Peyer's patch (tissue), 4 donors: Measurements from ENCODE around the gene HRH3. TPM values are rescaled to one million over a fixed set of nuclear protein-coding genes. Genes with fewer than 3 reads are reported as not detected.

Experiments
- DNase-seq, 3 donors: peaks; one replicate each; pipeline ENCODE4 v3.0.0-alpha.2; 2017 to 2019
- H3K27ac ChIP-seq, 4 donors: fragments of 200-600 bp; sonication (generic); one replicate each; pipeline ENCODE4 v1.5.1; 2016 to 2019
- H3K27me3 ChIP-seq, 2 donors: fragments of 200-600 bp; sonication (generic); one replicate each; pipeline ENCODE4 v1.5.1; 2019
- H3K36me3 ChIP-seq, 3 donors: fragments of 200-600 bp; sonication (generic); one replicate each; pipeline ENCODE4 v1.5.1; 2016 to 2019
- H3K4me1 ChIP-seq, 4 donors: fragments of 200-600 bp; sonication (generic); one replicate each; pipeline ENCODE4 v1.5.1; 2016 to 2019
- H3K4me3 ChIP-seq, 4 donors: fragments of 200-600 bp; sonication (generic); 1 replicate in 3 of 4; 2 replicates in 1 of 4; pipeline ENCODE4 v1.5.1; 2016 to 2019; ENCODE audit warnings: mild to moderate bottlenecking in 1 of 4
- H3K9me3 ChIP-seq, 4 donors: fragments of 200-600 bp; sonication (generic); one replicate each; pipeline ENCODE4 v1.5.1; 2016 to 2019; ENCODE audit warnings: mild to moderate bottlenecking in 1 of 4
- POLR2A ChIP-seq, 2 donors: fragments of 450-650 bp; IDR thresholded peaks; one replicate each; pipeline ENCODE4 v1.5.1; 2017; ENCODE audit warnings: antibody characterized with exemption in 2 of 2, mild to moderate bottlenecking in 2 of 2, moderate library complexity in 2 of 2
- total RNA-seq, 4 donors: library from RNA; depleted of rRNA; stranded (reverse); fragments of >200 nt; gene quantifications; one replicate each; pipeline ENCODE4 v1.1.0, GENCODE V29; 2016
- TF ChIP-seq, protein P1 (sequence below), 6 experiments: fragments of 450-650 bp in 4 of 6; fragments of 200-600 bp in 2 of 6; sonication (generic) in 1 of 6; IDR thresholded peaks; one replicate each; pipeline ENCODE4 v1.5.1; 2017 to 2019; ENCODE audit warnings: antibody characterized with exemption in 6 of 6, mild to moderate bottlenecking in 3 of 6, moderate library complexity in 1 of 6

Gene HRH3
- total RNA-seq, 4 donors from 2014 or later, result 0.27 TPM; not detected in 3

DNA sequence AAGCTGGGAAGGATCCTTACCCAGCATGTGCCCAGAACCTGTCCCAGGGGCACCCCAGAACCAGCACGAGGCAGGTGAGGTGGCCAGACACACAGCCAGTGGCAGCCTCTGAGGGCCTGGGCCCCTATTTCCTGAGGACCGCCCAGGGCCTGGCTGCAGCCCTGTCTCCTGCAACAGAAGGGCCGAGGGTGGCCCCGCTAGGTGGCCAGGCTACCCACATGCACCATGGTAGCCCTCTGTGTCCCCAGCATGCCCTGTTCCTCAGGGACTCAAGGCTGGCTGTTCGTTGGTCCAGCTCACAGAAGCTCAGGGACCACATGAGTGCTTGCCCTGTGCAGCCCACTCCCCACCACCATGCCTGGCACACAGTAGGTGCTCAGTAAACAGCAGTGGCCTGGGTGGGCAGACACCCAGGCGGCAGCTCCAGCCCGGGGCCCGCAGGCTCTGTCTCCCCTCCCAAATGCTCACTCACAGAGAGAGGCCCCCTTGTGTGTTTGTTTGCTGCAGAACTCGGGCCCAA, 8.2 kb downstream of the HRH3 start:
- peaks cover 0 to 8% of the 10 kb centered on the region in 2 donors for H3K27me3 ChIP-seq
- DNase-seq, result no peak
- H3K27ac ChIP-seq, result no peak overlapping the region
- no peaks in the 10 kb centered on the region for H3K4me1 ChIP-seq
- no peak overlapping the region for H3K4me3 ChIP-seq
- no peaks in the 10 kb centered on the region for H3K36me3 ChIP-seq
- no peak for TF ChIP-seq POLR2A (IDR thresholded peaks at IDR 0.05)
- TF ChIP-seq, protein P1, sequence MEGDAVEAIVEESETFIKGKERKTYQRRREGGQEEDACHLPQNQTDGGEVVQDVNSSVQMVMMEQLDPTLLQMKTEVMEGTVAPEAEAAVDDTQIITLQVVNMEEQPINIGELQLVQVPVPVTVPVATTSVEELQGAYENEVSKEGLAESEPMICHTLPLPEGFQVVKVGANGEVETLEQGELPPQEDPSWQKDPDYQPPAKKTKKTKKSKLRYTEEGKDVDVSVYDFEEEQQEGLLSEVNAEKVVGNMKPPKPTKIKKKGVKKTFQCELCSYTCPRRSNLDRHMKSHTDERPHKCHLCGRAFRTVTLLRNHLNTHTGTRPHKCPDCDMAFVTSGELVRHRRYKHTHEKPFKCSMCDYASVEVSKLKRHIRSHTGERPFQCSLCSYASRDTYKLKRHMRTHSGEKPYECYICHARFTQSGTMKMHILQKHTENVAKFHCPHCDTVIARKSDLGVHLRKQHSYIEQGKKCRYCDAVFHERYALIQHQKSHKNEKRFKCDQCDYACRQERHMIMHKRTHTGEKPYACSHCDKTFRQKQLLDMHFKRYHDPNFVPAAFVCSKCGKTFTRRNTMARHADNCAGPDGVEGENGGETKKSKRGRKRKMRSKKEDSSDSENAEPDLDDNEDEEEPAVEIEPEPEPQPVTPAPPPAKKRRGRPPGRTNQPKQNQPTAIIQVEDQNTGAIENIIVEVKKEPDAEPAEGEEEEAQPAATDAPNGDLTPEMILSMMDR (IDR thresholded peaks at IDR 0.05), result no peak
- H3K9me3 ChIP-seq, result no peaks in the 10 kb centered on the region

DNA sequence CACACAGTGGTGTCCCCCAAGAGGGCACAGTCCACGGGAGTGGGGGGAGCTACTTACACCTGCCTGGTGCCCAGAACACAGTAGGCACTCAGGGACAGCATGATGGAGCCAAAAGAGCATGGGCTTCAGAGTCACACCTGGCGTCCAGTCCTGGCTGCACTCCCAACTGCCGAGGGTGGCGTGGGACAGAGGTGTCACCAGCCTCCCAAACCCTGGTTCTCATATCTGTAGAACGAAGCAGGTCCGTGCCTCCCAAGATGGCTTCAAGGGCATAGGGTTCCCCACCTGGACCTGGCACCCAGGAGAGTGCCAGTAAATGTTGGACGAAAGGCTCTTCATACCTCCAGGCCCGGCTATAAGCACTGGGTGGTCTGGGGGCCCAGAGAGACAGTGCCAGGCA, 8.9 kb downstream of the HRH3 start:
- Histone ChIP-seq H3K4me3 (no peak overlapping the region), H3K27me3 (peaks cover 0 to 8% of the 10 kb centered on the region in 2 donors), H3K4me1 (no peaks in the 10 kb centered on the region), H3K9me3 (no peaks in the 10 kb centered on the region), H3K27ac (no peak overlapping the region), H3K36me3 (no peaks in the 10 kb centered on the region)
- no peak for DNase-seq
- TF ChIP-seq, protein P1 (IDR thresholded peaks at IDR 0.05), result no peak
- TF ChIP-seq POLR2A (IDR thresholded peaks at IDR 0.05), result no peak

GRCh38 chr20:62210496-62210855, 9.6 kb downstream of the HRH3 start:
- no peak for TF ChIP-seq POLR2A (IDR thresholded peaks at IDR 0.05)
- TF ChIP-seq, protein P1 (IDR thresholded peaks at IDR 0.05), result no peak
- DNase-seq, result no peak
- H3K27me3 ChIP-seq, result peaks cover 0 to 8% of the 10 kb centered on the region in 2 donors
- no peaks in the 10 kb centered on the region for H3K9me3 ChIP-seq
- H3K27ac ChIP-seq, result no peak overlapping the region
- H3K36me3 ChIP-seq, result no peaks in the 10 kb centered on the region
- no peaks in the 10 kb centered on the region for H3K4me1 ChIP-seq
- no peak overlapping the region for H3K4me3 ChIP-seq

- H3K9me3 ChIP-seq, result no peaks in the 10 kb centered on the region
- peaks cover 0 to 5% of the 10 kb centered on the region in 2 donors for H3K27me3 ChIP-seq
These were observed 10.1 kb downstream of the HRH3 start for GRCh38 chr20:62209850-62210495.

DNA sequence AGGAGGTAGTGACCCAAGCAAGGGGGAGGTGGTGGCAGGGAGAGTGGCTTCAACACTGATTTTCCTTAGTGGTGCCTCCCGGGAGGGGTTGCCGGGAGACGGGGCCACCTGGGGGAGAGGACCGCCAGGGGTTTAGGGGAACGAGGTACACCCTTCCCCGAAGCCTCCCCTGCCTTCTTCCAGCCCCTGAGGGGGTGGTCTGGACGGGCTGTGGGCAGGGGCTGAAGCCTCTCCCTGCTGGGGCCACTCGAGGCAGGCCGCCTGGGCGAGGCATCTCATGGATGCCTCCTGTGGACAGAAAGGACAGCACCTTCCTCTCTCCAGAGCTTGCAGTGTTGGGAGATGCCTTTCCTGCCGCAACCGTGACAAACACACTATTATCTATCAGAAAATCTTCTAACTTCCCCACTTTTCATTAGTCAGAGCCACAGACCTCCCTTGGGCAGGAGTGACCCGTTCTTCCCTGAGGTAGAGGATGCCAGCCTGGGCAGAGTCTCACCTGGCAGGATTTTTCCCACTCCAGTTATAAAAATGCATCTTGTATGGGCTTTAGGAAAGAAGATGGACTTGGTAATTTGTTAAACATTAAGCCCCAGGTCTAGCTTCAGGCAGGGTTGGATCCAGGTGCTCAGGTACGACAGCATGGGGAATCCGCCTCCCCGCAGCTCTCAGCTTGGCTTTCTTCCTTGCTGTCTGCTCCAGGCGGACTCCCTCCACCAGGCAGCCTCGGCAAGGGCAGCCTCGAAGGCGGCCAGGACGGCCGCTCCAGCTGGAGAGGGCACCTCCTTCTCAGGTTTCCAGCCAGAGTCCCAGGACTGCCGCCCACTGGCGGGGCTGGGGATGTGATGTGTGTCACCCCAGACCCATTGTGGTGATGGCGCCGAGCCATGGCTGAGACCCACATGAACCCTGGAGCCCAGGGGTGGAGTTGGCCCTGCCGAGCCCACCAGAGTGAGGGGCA, 11.0 kb downstream of the HRH3 start:
- Histone ChIP-seq H3K36me3 (no peaks in the 10 kb centered on the region), H3K27ac (no peak overlapping the region), H3K4me1 (no peaks in the 10 kb centered on the region), H3K27me3 (peaks cover 0 to 3% of the 10 kb centered on the region in 2 donors), H3K4me3 (no peak overlapping the region), H3K9me3 (no peaks in the 10 kb centered on the region)
- no peak for TF ChIP-seq POLR2A (IDR thresholded peaks at IDR 0.05)
- TF ChIP-seq, protein P1 (IDR thresholded peaks at IDR 0.05), result no peak
- DNase-seq, result no peak

More at GRCh38 chr20:62209850-62210495, 10.1 kb downstream of the HRH3 start:
- H3K27ac ChIP-seq, result no peak overlapping the region
- H3K4me3 ChIP-seq, result no peak overlapping the region
- H3K36me3 ChIP-seq, result no peaks in the 10 kb centered on the region
- no peak for DNase-seq
- TF ChIP-seq POLR2A (IDR thresholded peaks at IDR 0.05), result no peak
- TF ChIP-seq, protein P1 (IDR thresholded peaks at IDR 0.05), result no peak
- no peaks in the 10 kb centered on the region for H3K4me1 ChIP-seq
